HUES48 (cell line): ENCODE data around the gene KBTBD12.

Source experiments
- H3K27ac ChIP-seq: one replicate; pipeline ENCODE4 v1.7.0; 2013; ENCODE audit warnings: low read depth, low read length, inconsistent platforms
- H3K27me3 ChIP-seq: 2 replicates; pipeline ENCODE4 v1.6.1; 2013; ENCODE audit warnings: mild to moderate bottlenecking, low read length; ENCODE audit not compliant: control insufficient read depth, insufficient read depth
- H3K36me3 ChIP-seq: 2 replicates; pipeline ENCODE4 v1.6.1; 2013; ENCODE audit warnings: low read length; ENCODE audit not compliant: control insufficient read depth, insufficient read depth
- H3K4me1 ChIP-seq: 2 replicates; pipeline ENCODE4 v1.6.1; 2013; ENCODE audit warnings: mild to moderate bottlenecking, low read length; ENCODE audit not compliant: control insufficient read depth, insufficient read depth
- H3K4me3 ChIP-seq: 2 replicates; pipeline ENCODE4 v1.5.1; 2013; ENCODE audit warnings: mild to moderate bottlenecking, low read depth, low read length
- H3K9ac ChIP-seq: 2 replicates; pipeline ENCODE4 v1.6.1; 2013; ENCODE audit warnings: mild to moderate bottlenecking, low read depth, low read length, moderate library complexity
- H3K9me3 ChIP-seq: 2 replicates; pipeline ENCODE4 v1.6.1; 2013; ENCODE audit warnings: low read length; ENCODE audit not compliant: control insufficient read depth, insufficient read depth

KBTBD12 gene

DNA sequence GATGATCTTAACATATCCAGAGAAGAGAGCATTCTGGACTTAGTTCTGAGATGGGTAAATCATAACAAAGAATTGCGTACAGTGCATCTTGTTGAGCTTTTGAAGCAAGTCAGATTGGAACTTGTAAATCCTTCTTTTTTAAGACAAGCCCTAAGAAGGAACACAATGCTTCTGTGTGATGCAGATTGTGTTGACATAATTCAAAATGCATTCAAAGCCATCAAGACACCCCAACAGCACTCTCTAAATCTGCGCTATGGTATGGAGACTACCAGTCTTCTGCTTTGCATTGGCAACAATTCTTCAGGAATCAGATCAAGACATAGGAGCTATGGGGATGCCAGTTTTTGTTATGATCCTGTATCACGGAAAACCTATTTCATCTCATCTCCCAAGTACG is 8.6 kb downstream of the KBTBD12 start:
- Histone ChIP-seq H3K4me1 (no peaks in the 10 kb centered on the region), H3K27me3 (no peaks in the 10 kb centered on the region; the same call in 1 of the 2 replicates), H3K36me3 (no peaks in the 10 kb centered on the region), H3K27ac (no peak overlapping the region), H3K9me3 (no peaks in the 10 kb centered on the region), H3K9ac (no peak overlapping the region), H3K4me3 (no peak overlapping the region)

DNA sequence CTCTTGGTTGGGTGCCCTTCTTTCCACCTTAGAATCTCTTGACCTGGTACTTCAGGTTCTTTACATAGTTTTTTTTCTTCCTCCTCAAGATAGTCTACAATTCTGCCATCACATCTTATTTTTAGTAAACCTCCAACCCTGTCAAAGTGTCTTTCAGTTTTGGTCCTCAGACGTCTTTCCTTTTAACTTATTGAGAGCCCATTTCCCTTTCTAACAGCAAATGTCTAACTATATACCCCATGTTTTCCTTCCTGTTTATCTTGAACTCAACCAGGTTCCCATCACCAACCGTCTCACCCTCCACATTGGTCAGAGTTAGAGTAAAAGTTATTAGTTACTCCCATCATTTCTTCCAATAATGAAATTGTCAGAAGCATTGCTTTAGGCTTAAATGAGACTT is 10.4 kb downstream of the KBTBD12 start:
- Histone ChIP-seq H3K9ac (no peak overlapping the region), H3K27me3 (no peaks in the 10 kb centered on the region; the same call in 1 of the 2 replicates), H3K4me3 (no peak overlapping the region), H3K36me3 (no peaks in the 10 kb centered on the region), H3K4me1 (no peaks in the 10 kb centered on the region), H3K27ac (no peak overlapping the region), H3K9me3 (no peaks in the 10 kb centered on the region)

GRCh38 chr3:127927829-127928604 is 13.0 kb downstream of the KBTBD12 start:
- Histone ChIP-seq H3K36me3 (no peaks in the 10 kb centered on the region), H3K27ac (no peak overlapping the region), H3K9ac (no peak overlapping the region), H3K27me3 (no peaks in the 10 kb centered on the region; the same call in 1 of the 2 replicates), H3K4me3 (no peak overlapping the region), H3K4me1 (no peaks in the 10 kb centered on the region), H3K9me3 (no peaks in the 10 kb centered on the region)

DNA sequence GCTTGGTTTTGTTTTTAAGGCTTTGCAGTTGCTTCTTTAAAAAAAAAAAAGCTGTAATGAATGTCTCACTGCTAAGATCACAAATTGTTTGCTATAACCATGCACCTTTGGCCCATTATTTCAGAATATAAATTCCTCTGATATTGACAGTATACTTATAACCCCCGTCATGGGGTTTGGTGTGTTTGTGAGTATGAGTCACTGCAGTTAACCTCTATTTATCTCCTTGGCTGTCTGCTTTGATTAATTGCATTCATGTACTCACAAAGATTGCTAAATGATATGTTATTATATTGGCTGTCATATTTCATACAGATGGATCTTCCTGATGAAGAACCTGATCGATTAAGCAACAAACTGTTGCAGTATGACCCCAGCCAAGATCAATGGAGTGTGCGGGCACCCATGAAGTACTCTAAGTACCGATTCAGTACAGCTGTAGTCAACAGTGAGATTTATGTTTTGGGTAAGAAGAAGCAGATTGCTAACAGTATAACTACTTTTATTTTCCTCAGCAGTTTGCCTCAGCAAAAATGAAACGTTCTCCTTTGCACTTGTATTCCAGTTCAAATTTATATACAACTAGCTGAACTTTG is 14.9 kb downstream of the KBTBD12 start:
- no peak overlapping the region for H3K27ac ChIP-seq
- no peak overlapping the region for H3K9ac ChIP-seq
- no peaks in the 10 kb centered on the region for H3K9me3 ChIP-seq
- no peaks in the 10 kb centered on the region for H3K36me3 ChIP-seq
- H3K4me3 ChIP-seq: no peak overlapping the region
- no peaks in the 10 kb centered on the region for H3K27me3 ChIP-seq
- no peaks in the 10 kb centered on the region for H3K4me1 ChIP-seq

DNA sequence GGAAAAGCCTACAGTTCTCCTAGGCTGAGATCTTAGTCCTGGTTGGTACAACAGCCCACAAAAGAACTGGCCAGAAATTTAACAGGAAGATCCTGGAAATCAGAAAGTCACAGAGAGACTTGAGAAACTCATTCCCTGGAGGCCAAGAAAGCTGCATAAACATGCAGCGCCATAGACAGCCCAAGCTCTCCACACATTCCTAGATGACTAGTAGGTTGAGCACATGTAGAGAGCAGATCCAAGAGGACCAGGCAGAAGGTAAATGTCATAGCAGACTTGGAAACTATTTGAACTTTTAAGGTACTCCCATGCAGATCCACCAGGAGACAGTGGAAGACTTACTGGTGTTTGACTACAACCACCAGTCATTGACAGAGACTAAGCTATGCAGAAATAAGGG is 18.4 kb downstream of the KBTBD12 start:
- no peaks in the 10 kb centered on the region for H3K36me3 ChIP-seq
- no peaks in the 10 kb centered on the region for H3K4me1 ChIP-seq
- no peaks in the 10 kb centered on the region for H3K27me3 ChIP-seq
- no peak overlapping the region for H3K4me3 ChIP-seq
- no peak overlapping the region for H3K27ac ChIP-seq
- no peaks in the 10 kb centered on the region for H3K9me3 ChIP-seq
- no peak overlapping the region for H3K9ac ChIP-seq

DNA sequence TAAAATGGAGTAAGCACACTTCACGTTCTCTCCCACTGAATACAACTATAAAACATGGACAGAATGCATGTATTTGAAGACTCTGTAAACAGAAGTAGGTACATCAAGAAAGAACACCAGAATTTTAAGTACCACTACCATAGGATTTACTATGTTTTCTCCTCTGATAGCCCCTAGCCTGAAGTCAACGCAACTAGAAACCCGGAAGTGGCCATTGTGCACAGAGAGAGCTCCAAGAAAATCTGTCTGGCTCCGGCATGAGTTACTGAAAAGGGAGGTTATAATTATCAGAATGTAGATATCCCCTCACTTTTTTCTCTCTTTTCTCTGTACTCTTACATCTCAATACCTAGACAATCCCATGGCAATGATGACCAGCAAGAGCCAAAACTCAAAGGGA is 23.8 kb downstream of the KBTBD12 start:
- H3K9ac ChIP-seq: no peak overlapping the region
- no peak overlapping the region for H3K27ac ChIP-seq
- H3K27me3 ChIP-seq: no peaks in the 10 kb centered on the region
- H3K36me3 ChIP-seq: no peaks in the 10 kb centered on the region
- no peaks in the 10 kb centered on the region for H3K9me3 ChIP-seq
- no peaks in the 10 kb centered on the region for H3K4me1 ChIP-seq
- H3K4me3 ChIP-seq: no peak overlapping the region

- Histone ChIP-seq H3K4me3 (no peak overlapping the region), H3K27ac (no peak overlapping the region), H3K27me3 (no peaks in the 10 kb centered on the region), H3K36me3 (no peaks in the 10 kb centered on the region), H3K9me3 (no peaks in the 10 kb centered on the region), H3K4me1 (no peaks in the 10 kb centered on the region), H3K9ac (no peak overlapping the region)
These were observed 25.1 kb downstream of the KBTBD12 start for GRCh38 chr3:127940116-127940515.

- H3K4me1 ChIP-seq: no peaks in the 10 kb centered on the region
- no peaks in the 10 kb centered on the region for H3K36me3 ChIP-seq
These were observed 27.6 kb downstream of the KBTBD12 start for GRCh38 chr3:127942613-127943012.

GRCh38 chr3:127948211-127948610 is 33.2 kb downstream of the KBTBD12 start:
- H3K27me3 ChIP-seq: no peaks in the 10 kb centered on the region
- H3K9me3 ChIP-seq: no peaks in the 10 kb centered on the region
- H3K4me1 ChIP-seq: no peaks in the 10 kb centered on the region
- no peak overlapping the region for H3K27ac ChIP-seq
- H3K9ac ChIP-seq: no peak overlapping the region
- no peaks in the 10 kb centered on the region for H3K36me3 ChIP-seq
- H3K4me3 ChIP-seq: no peak overlapping the region

More at GRCh38 chr3:127942613-127943012, 27.6 kb downstream of the KBTBD12 start:
- Histone ChIP-seq H3K27me3 (no peaks in the 10 kb centered on the region), H3K4me3 (no peak overlapping the region), H3K9ac (no peak overlapping the region), H3K27ac (no peak overlapping the region), H3K9me3 (no peaks in the 10 kb centered on the region)

- Histone ChIP-seq H3K4me1 (no peaks in the 10 kb centered on the region), H3K36me3 (no peaks in the 10 kb centered on the region), H3K27me3 (no peaks in the 10 kb centered on the region), H3K4me3 (no peak overlapping the region), H3K9ac (no peak overlapping the region), H3K27ac (no peak overlapping the region), H3K9me3 (no peaks in the 10 kb centered on the region)
These were observed 34.5 kb downstream of the KBTBD12 start for GRCh38 chr3:127949446-127950055.

- Histone ChIP-seq H3K27me3 (no peaks in the 10 kb centered on the region), H3K4me3 (no peak overlapping the region), H3K36me3 (no peaks in the 10 kb centered on the region), H3K27ac (no peak overlapping the region), H3K4me1 (no peaks in the 10 kb centered on the region), H3K9me3 (no peaks in the 10 kb centered on the region), H3K9ac (no peak overlapping the region)
These were observed 36.2 kb downstream of the KBTBD12 start for GRCh38 chr3:127951276-127951675.
